ENCODE results near the gene ANO1. TPM values are rescaled to one million over a fixed set of nuclear protein-coding genes. Genes with fewer than 3 reads are reported as not detected.

The ANO1 gene
- total and polyA plus RNA-seq, 2 donors = 0.38 to 1.5 TPM

GRCh38 chr11:70112017-70112434, 33.9 kb downstream of the ANO1 start:
- Histone ChIP-seq H3K27me3 (ENCODE audit: control insufficient read depth in 2 of 2, insufficient read depth in 1 of 2, low read length in 1 of 2) (peaks cover 0 to 8% of the 10 kb centered on the region in 2 donors), H3K4me3 (ENCODE audit: low read length in 2 of 2) (no peak overlapping the region), H3K36me3 (ENCODE audit: control insufficient read depth in 2 of 2, insufficient read depth in 2 of 2, low read length in 1 of 2) (no peaks in the 10 kb centered on the region), H3K27ac (ENCODE audit: low read depth in 1 of 2, low read length in 1 of 2) (no peak overlapping the region), H3K9me3 (ENCODE audit: control insufficient read depth in 2 of 2, insufficient read depth in 1 of 2, low read length in 1 of 2) (no peaks in the 10 kb centered on the region), H3K4me1 (ENCODE audit: control insufficient read depth in 2 of 2, insufficient read depth in 2 of 2, low read length in 2 of 2) (no peaks in the 10 kb centered on the region)
- 48% methylated on average over 5 of the region's 5 CpGs for WGBS
- DNase-seq (ENCODE audit: low read depth in 6 of 9, low spot score in 9 of 9) = no peak

- Histone ChIP-seq H3K4me3 (ENCODE audit: low read length in 2 of 2) (no peak overlapping the region), H3K27me3 (ENCODE audit: control insufficient read depth in 2 of 2, insufficient read depth in 1 of 2, low read length in 1 of 2) (peaks cover 0 to 8% of the 10 kb centered on the region in 2 donors), H3K9me3 (ENCODE audit: control insufficient read depth in 2 of 2, insufficient read depth in 1 of 2, low read length in 1 of 2) (no peaks in the 10 kb centered on the region), H3K27ac (ENCODE audit: low read depth in 1 of 2, low read length in 1 of 2) (no peak overlapping the region), H3K4me1 (ENCODE audit: control insufficient read depth in 2 of 2, insufficient read depth in 2 of 2, low read length in 2 of 2) (no peaks in the 10 kb centered on the region), H3K36me3 (ENCODE audit: control insufficient read depth in 2 of 2, insufficient read depth in 2 of 2, low read length in 1 of 2) (no peaks in the 10 kb centered on the region)
- no peak for DNase-seq (ENCODE audit: low read depth in 6 of 9, low spot score in 9 of 9)
- WGBS = 90% methylated on average over 5 of the region's 5 CpGs
These were observed 35.7 kb downstream of the ANO1 start for GRCh38 chr11:70113801-70114200.

GRCh38 chr11:70115778-70116177, 37.7 kb downstream of the ANO1 start:
- no peak for DNase-seq (ENCODE audit: low read depth in 6 of 9, low spot score in 9 of 9)
- Histone ChIP-seq H3K4me3 (ENCODE audit: low read length in 2 of 2) (no peak overlapping the region), H3K27me3 (ENCODE audit: control insufficient read depth in 2 of 2, insufficient read depth in 1 of 2, low read length in 1 of 2) (peaks cover 0 to 8% of the 10 kb centered on the region in 2 donors), H3K9me3 (ENCODE audit: control insufficient read depth in 2 of 2, insufficient read depth in 1 of 2, low read length in 1 of 2) (no peaks in the 10 kb centered on the region), H3K4me1 (ENCODE audit: control insufficient read depth in 2 of 2, insufficient read depth in 2 of 2, low read length in 2 of 2) (no peaks in the 10 kb centered on the region), H3K27ac (ENCODE audit: low read depth in 1 of 2, low read length in 1 of 2) (no peak overlapping the region), H3K36me3 (ENCODE audit: control insufficient read depth in 2 of 2, insufficient read depth in 2 of 2, low read length in 1 of 2) (no peaks in the 10 kb centered on the region)
- WGBS = 92% methylated on average over 8 of the region's 8 CpGs

- no peak for DNase-seq (ENCODE audit: low read depth in 6 of 9, low spot score in 9 of 9)
- Histone ChIP-seq H3K9me3 (ENCODE audit: control insufficient read depth in 2 of 2, insufficient read depth in 1 of 2, low read length in 1 of 2) (no peaks in the 10 kb centered on the region), H3K27ac (ENCODE audit: low read depth in 1 of 2, low read length in 1 of 2) (no peak overlapping the region), H3K4me1 (ENCODE audit: control insufficient read depth in 2 of 2, insufficient read depth in 2 of 2, low read length in 2 of 2) (no peaks in the 10 kb centered on the region), H3K27me3 (ENCODE audit: control insufficient read depth in 2 of 2, insufficient read depth in 1 of 2, low read length in 1 of 2) (peaks cover 0 to 3% of the 10 kb centered on the region in 2 donors), H3K4me3 (ENCODE audit: low read length in 2 of 2) (no peak overlapping the region), H3K36me3 (ENCODE audit: control insufficient read depth in 2 of 2, insufficient read depth in 2 of 2, low read length in 1 of 2) (no peaks in the 10 kb centered on the region)
- WGBS = 94% methylated on average over 19 of the region's 19 CpGs
These were observed 38.4 kb downstream of the ANO1 start for GRCh38 chr11:70116386-70117065.

GRCh38 chr11:70117567-70118145, 39.5 kb downstream of the ANO1 start:
- H3K4me1 ChIP-seq (ENCODE audit: control insufficient read depth in 2 of 2, insufficient read depth in 2 of 2, low read length in 2 of 2) = no peaks in the 10 kb centered on the region
- WGBS = 83% methylated on average over 7 of the region's 7 CpGs
- no peak for DNase-seq (ENCODE audit: low read depth in 6 of 9, low spot score in 9 of 9)
- no peak overlapping the region for H3K4me3 ChIP-seq (ENCODE audit: low read length in 2 of 2)
- no peaks in the 10 kb centered on the region for H3K27me3 ChIP-seq (ENCODE audit: control insufficient read depth in 2 of 2, insufficient read depth in 1 of 2, low read length in 1 of 2)
- H3K9me3 ChIP-seq (ENCODE audit: control insufficient read depth in 2 of 2, insufficient read depth in 1 of 2, low read length in 1 of 2) = no peaks in the 10 kb centered on the region
- H3K27ac ChIP-seq (ENCODE audit: low read depth in 1 of 2, low read length in 1 of 2) = no peak overlapping the region
- H3K36me3 ChIP-seq (ENCODE audit: control insufficient read depth in 2 of 2, insufficient read depth in 2 of 2, low read length in 1 of 2) = no peaks in the 10 kb centered on the region

GRCh38 chr11:70118642-70119041, 40.5 kb downstream of the ANO1 start:
- Histone ChIP-seq H3K27ac (ENCODE audit: low read depth in 1 of 2, low read length in 1 of 2) (no peak overlapping the region), H3K36me3 (ENCODE audit: control insufficient read depth in 2 of 2, insufficient read depth in 2 of 2, low read length in 1 of 2) (no peaks in the 10 kb centered on the region), H3K4me3 (ENCODE audit: low read length in 2 of 2) (no peak overlapping the region), H3K4me1 (ENCODE audit: control insufficient read depth in 2 of 2, insufficient read depth in 2 of 2, low read length in 2 of 2) (no peaks in the 10 kb centered on the region), H3K27me3 (ENCODE audit: control insufficient read depth in 2 of 2, insufficient read depth in 1 of 2, low read length in 1 of 2) (peaks cover 0 to 2% of the 10 kb centered on the region in 2 donors), H3K9me3 (ENCODE audit: control insufficient read depth in 2 of 2, insufficient read depth in 1 of 2, low read length in 1 of 2) (no peaks in the 10 kb centered on the region)
- no peak for DNase-seq (ENCODE audit: low read depth in 6 of 9, low spot score in 9 of 9)
- 96% methylated on average over 1 of the region's 1 CpG for WGBS

GRCh38 chr11:70119502-70119901, 41.4 kb downstream of the ANO1 start:
- Histone ChIP-seq H3K27ac (ENCODE audit: low read depth in 1 of 2, low read length in 1 of 2) (no peak overlapping the region), H3K4me3 (ENCODE audit: low read length in 2 of 2) (no peak overlapping the region), H3K27me3 (ENCODE audit: control insufficient read depth in 2 of 2, insufficient read depth in 1 of 2, low read length in 1 of 2) (peaks cover 0 to 2% of the 10 kb centered on the region in 2 donors), H3K9me3 (ENCODE audit: control insufficient read depth in 2 of 2, insufficient read depth in 1 of 2, low read length in 1 of 2) (no peaks in the 10 kb centered on the region), H3K36me3 (ENCODE audit: control insufficient read depth in 2 of 2, insufficient read depth in 2 of 2, low read length in 1 of 2) (no peaks in the 10 kb centered on the region), H3K4me1 (ENCODE audit: control insufficient read depth in 2 of 2, insufficient read depth in 2 of 2, low read length in 2 of 2) (no peaks in the 10 kb centered on the region)
- no peak for DNase-seq (ENCODE audit: low read depth in 6 of 9, low spot score in 9 of 9)
- 96% methylated on average over 2 of the region's 2 CpGs for WGBS

GRCh38 chr11:70120674-70121073, 42.6 kb downstream of the ANO1 start:
- H3K27me3 ChIP-seq (ENCODE audit: control insufficient read depth in 2 of 2, insufficient read depth in 1 of 2, low read length in 1 of 2) = peaks cover 0 to 2% of the 10 kb centered on the region in 2 donors
- no peaks in the 10 kb centered on the region for H3K9me3 ChIP-seq (ENCODE audit: control insufficient read depth in 2 of 2, insufficient read depth in 1 of 2, low read length in 1 of 2)
- H3K27ac ChIP-seq (ENCODE audit: low read depth in 1 of 2, low read length in 1 of 2) = no peak overlapping the region
- no peaks in the 10 kb centered on the region for H3K36me3 ChIP-seq (ENCODE audit: control insufficient read depth in 2 of 2, insufficient read depth in 2 of 2, low read length in 1 of 2)
- no peak overlapping the region for H3K4me3 ChIP-seq (ENCODE audit: low read length in 2 of 2)
- WGBS = 87% methylated on average over 11 of the region's 11 CpGs
- DNase-seq (ENCODE audit: low read depth in 6 of 9, low spot score in 9 of 9) = no peak
- H3K4me1 ChIP-seq (ENCODE audit: control insufficient read depth in 2 of 2, insufficient read depth in 2 of 2, low read length in 2 of 2) = no peaks in the 10 kb centered on the region

- Histone ChIP-seq H3K4me1 (ENCODE audit: control insufficient read depth in 2 of 2, insufficient read depth in 2 of 2, low read length in 2 of 2) (no peaks in the 10 kb centered on the region), H3K27me3 (ENCODE audit: control insufficient read depth in 2 of 2, insufficient read depth in 1 of 2, low read length in 1 of 2) (peaks cover 0 to 2% of the 10 kb centered on the region in 2 donors), H3K4me3 (ENCODE audit: low read length in 2 of 2) (no peak overlapping the region), H3K27ac (ENCODE audit: low read depth in 1 of 2, low read length in 1 of 2) (no peak overlapping the region), H3K9me3 (ENCODE audit: control insufficient read depth in 2 of 2, insufficient read depth in 1 of 2, low read length in 1 of 2) (no peaks in the 10 kb centered on the region), H3K36me3 (ENCODE audit: control insufficient read depth in 2 of 2, insufficient read depth in 2 of 2, low read length in 1 of 2) (no peaks in the 10 kb centered on the region)
- WGBS = 69% methylated on average over 14 of the region's 14 CpGs
- no peak for DNase-seq (ENCODE audit: low read depth in 6 of 9, low spot score in 9 of 9)
These were observed 44.5 kb downstream of the ANO1 start for GRCh38 chr11:70122490-70123198.
